Breast epithelium (tissue), 4 donors: ENCODE results near the gene CFAP107. TPM values are rescaled to one million over a fixed set of nuclear protein-coding genes. Genes with fewer than 3 reads are reported as not detected.
"Not testable (repeated sequence)": the region's sequence is repeated elsewhere in the genome, so short reads cannot be mapped to it uniquely, and the experiment has no call there.

Source experiments
- DNase-seq, 2 donors: peaks; one replicate each; pipeline ENCODE4 v3.0.0-alpha.2; 2019; ENCODE audit warnings: low spot score in 2 of 2
- H3K27ac ChIP-seq, 2 donors: fragments of 200-600 bp; sonication (generic) in 1 of 2; one replicate each; pipeline ENCODE4 v1.5.1; 2016 to 2019; ENCODE audit warnings: mild to moderate bottlenecking in 1 of 2
- H3K27me3 ChIP-seq, 2 donors: fragments of 200-600 bp; sonication (generic) in 1 of 2; one replicate each; pipeline versions ENCODE4 v1.5.1 to v1.6.0; 2017 to 2019; ENCODE audit warnings: control low read depth in 1 of 2, mild to moderate bottlenecking in 1 of 2
- H3K36me3 ChIP-seq: fragments of 200-600 bp; one replicate; pipeline ENCODE4 v1.5.1; 2019
- H3K4me1 ChIP-seq, 2 donors: fragments of 200-600 bp; sonication (generic); one replicate each; pipeline ENCODE4 v1.5.1; 2016 to 2019; ENCODE audit warnings: control low read depth in 1 of 2
- H3K4me3 ChIP-seq, 3 donors: fragments of 200-600 bp; sonication (generic); 1 replicate in 2 of 3; 2 replicates in 1 of 3; pipeline ENCODE4 v1.5.1; 2016 to 2019; ENCODE audit warnings: mild to moderate bottlenecking in 3 of 3, moderate library complexity in 2 of 3
- H3K9me3 ChIP-seq, 2 donors: fragments of 200-600 bp; sonication (generic) in 1 of 2; one replicate each; pipeline ENCODE4 v1.5.1; 2016 to 2019; ENCODE audit warnings: control low read depth in 1 of 2
- POLR2A ChIP-seq: fragments of 450-650 bp; IDR thresholded peaks from one replicate; pipeline ENCODE4 v1.6.1; 2016; ENCODE audit warnings: antibody characterized with exemption, mild to moderate bottlenecking, moderate library complexity
- POLR2AphosphoS5 ChIP-seq, 3 donors: sonication (generic); formaldehyde crosslinking; IDR thresholded peaks; one replicate each; pipeline ENCODE4 v1.6.1; 2017; ENCODE audit warnings: antibody characterized with exemption in 3 of 3
- intact Hi-C: fragments of 100-400 bp; cut with DNase I; formaldehyde crosslinking; loops from one replicate; pipeline ENCODE4 v1.15.1; 2023; ENCODE audit warnings: low total_unique reads
- total RNA-seq, 3 donors: library from RNA; depleted of rRNA; stranded (reverse); fragments of >200 nt; gene quantifications; one replicate each; pipeline ENCODE4 v1.1.0, GENCODE V29; 2016
- TF ChIP-seq, protein P1 (sequence below), 3 donors: fragments of 450-650 bp; IDR thresholded peaks; one replicate each; pipeline ENCODE4 v1.5.1; 2016 to 2017; ENCODE audit warnings: antibody characterized with exemption in 3 of 3, mild to moderate bottlenecking in 3 of 3, moderate library complexity in 3 of 3

CFAP107 gene
- total RNA-seq, 3 donors from 2014 or later = not detected

DNA sequence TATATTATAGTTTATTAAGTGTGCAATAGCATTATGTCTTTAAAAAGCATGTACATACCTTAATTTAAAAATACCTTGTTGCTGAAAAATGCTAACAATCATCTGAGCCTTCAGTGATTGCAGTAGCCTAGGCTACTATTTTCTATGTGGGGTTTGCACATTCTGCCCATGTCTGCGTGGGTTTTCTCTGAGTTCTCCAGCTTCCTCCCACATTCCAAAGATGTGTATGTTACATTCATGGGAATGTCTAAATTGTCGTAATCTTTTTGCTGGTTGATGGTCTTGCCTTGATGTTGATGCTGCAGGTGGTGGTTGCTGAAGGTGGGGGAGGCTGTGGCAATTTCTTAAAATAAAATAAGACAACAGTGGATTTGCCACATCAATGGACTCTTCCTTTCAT, 17.6 kb upstream of the CFAP107 start:
- Histone ChIP-seq H3K27me3 (no peaks in the 10 kb centered on the region), H3K27ac (no peak overlapping the region), H3K4me1 (no peaks in the 10 kb centered on the region), H3K36me3 (no peaks in the 10 kb centered on the region), H3K9me3 (peaks cover 11 to 30% of the 10 kb centered on the region in 2 donors), H3K4me3 (no peak overlapping the region)
- DNase-seq = no peak
- intact Hi-C loops = no loop called here
- no peak for TF ChIP-seq POLR2A
- TF ChIP-seq, protein P1, sequence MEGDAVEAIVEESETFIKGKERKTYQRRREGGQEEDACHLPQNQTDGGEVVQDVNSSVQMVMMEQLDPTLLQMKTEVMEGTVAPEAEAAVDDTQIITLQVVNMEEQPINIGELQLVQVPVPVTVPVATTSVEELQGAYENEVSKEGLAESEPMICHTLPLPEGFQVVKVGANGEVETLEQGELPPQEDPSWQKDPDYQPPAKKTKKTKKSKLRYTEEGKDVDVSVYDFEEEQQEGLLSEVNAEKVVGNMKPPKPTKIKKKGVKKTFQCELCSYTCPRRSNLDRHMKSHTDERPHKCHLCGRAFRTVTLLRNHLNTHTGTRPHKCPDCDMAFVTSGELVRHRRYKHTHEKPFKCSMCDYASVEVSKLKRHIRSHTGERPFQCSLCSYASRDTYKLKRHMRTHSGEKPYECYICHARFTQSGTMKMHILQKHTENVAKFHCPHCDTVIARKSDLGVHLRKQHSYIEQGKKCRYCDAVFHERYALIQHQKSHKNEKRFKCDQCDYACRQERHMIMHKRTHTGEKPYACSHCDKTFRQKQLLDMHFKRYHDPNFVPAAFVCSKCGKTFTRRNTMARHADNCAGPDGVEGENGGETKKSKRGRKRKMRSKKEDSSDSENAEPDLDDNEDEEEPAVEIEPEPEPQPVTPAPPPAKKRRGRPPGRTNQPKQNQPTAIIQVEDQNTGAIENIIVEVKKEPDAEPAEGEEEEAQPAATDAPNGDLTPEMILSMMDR (IDR thresholded peaks at IDR 0.05) = no peak
- no peak for TF ChIP-seq POLR2AphosphoS5 (IDR thresholded peaks at IDR 0.05)

DNA sequence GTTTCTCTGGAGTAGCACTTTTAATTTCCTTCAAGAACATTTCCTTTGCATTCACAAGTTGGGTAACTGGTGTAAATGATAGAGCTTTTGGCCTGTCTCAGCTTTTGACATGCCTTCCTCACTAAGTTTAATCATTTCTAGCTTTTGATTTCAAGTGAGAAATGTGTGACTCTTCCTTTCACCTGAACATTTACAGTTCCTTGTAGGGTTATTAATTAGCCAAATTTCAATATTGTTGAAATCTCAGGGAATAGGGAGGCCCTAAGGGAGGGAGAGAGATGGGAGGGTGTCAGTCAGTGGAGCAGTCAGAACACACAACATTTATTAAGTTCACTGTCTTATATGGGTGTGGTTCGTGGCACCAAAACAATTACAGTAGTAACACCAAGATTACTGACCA, 15.8 kb upstream of the CFAP107 start:
- no peaks in the 10 kb centered on the region for H3K27me3 ChIP-seq
- no peak for DNase-seq

DNA sequence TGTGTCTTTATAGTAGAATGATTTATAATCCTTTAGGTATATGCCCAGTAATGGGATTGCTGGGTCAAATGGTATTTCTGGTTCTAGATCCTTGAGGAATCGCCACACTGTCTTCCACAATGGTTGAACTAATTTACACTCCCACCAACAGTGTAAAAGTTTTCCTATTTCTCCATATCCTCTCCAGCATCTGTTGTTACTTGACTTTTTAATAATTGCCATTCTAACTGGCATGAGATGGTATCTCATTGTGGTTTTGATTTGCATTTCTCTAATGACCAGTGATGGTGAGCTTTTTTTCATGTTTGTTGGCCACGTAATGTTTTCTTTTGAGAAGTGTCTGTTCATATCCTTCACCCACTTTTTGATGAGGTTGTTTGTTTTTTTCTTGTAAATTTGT, 14.9 kb upstream of the CFAP107 start:
- not testable (repeated sequence) for H3K27me3 ChIP-seq

More for the DNA sequence above, 15.8 kb upstream of the CFAP107 start:
- intact Hi-C loops = no loop called here
- H3K36me3 ChIP-seq = no peaks in the 10 kb centered on the region
- peaks cover 11 to 30% of the 10 kb centered on the region in 2 donors for H3K9me3 ChIP-seq
- H3K4me3 ChIP-seq = no peak overlapping the region
- H3K4me1 ChIP-seq = no peaks in the 10 kb centered on the region
- no peak overlapping the region for H3K27ac ChIP-seq
- no peak for TF ChIP-seq POLR2AphosphoS5 (IDR thresholded peaks at IDR 0.05)
- TF ChIP-seq POLR2A = no peak
- TF ChIP-seq, protein P1 (IDR thresholded peaks at IDR 0.05) = no peak

DNA sequence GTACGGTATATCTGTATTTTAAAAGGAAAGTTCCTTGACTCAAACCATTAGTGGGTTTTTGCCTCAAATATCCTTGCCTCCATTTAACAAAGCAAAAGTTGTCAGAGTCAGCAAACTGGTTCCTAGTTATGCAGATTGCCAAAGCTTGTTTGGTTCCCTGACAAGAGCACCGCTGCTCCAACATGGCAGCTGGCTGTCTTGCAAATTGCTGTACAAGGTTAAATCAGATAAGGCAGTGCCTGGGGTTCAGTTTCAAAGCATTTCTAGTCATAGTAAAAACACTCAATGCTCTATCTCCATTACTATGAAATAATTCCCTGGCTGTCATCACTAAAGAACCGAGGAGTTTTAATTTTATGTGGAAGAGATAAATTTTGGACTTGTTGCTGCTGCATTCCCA, 11.3 kb upstream of the CFAP107 start:
- peaks cover 3 to 21% of the 10 kb centered on the region in 2 donors for H3K9me3 ChIP-seq
- intact Hi-C loops = no loop called here
- DNase-seq = no peak
- no peaks in the 10 kb centered on the region for H3K27me3 ChIP-seq
- H3K4me3 ChIP-seq = no peak overlapping the region
- no peak overlapping the region for H3K27ac ChIP-seq
- H3K36me3 ChIP-seq = no peaks in the 10 kb centered on the region
- TF ChIP-seq POLR2A (no peak), POLR2AphosphoS5 (IDR thresholded peaks at IDR 0.05) (no peak)
- TF ChIP-seq, protein P1 (IDR thresholded peaks at IDR 0.05) = no peak
- H3K4me1 ChIP-seq = no peaks in the 10 kb centered on the region

More for the DNA sequence above, 14.9 kb upstream of the CFAP107 start:
- peaks cover 11 to 30% of the 10 kb centered on the region in 2 donors for H3K9me3 ChIP-seq
- H3K36me3 ChIP-seq, H3K27ac ChIP-seq, H3K4me1 ChIP-seq, DNase-seq, intact Hi-C loops, H3K4me3 ChIP-seq: not testable (repeated sequence)

DNA sequence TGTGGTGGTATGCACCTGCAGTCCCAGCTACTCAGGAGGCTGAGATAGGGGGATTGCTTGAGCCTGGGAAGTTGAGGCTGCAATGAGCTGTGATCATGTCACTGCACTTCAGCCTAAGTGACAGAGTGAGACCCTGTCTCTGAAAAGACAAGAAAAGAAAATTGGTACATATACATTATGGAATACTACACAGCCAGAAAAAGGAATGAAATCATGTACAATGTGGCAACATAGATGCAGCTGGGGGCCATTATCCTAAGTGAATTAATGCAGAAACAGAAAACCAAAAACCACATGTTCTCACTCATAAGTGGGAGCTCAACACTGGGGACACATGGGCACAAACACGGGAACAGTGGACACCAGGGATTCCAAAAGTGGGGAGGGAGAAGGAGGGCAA, 7.1 kb upstream of the CFAP107 start:
- Histone ChIP-seq H3K36me3 (no peaks in the 10 kb centered on the region), H3K27me3 (no peaks in the 10 kb centered on the region), H3K4me1 (no peaks in the 10 kb centered on the region), H3K4me3 (no peak overlapping the region), H3K9me3 (no peaks in the 10 kb centered on the region), H3K27ac (no peak overlapping the region)
- DNase-seq = no peak
- intact Hi-C loops = no loop called here
- TF ChIP-seq, protein P1 (IDR thresholded peaks at IDR 0.05) = no peak
- TF ChIP-seq POLR2AphosphoS5 (IDR thresholded peaks at IDR 0.05) = no peak
- no peak for TF ChIP-seq POLR2A

DNA sequence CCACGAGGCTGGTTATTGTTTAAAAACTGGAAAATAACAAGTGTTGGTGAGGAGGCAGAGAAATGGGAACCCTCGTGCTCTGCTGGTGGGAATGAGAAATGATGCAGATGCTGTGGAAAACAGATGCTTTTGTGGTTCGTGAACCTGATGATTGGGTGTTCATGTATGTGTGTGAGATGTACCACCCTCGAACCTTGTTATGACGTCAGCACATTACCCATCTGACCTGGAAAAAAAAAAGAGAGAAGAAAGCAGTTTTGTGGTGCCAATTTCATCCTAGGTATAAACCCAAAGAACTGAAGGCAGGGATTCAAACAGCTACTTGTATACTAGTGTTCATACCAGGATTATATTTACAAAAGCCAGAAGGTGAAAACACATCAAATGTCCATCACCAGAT, 6.4 kb upstream of the CFAP107 start:
- DNase-seq = no peak
- no peaks in the 10 kb centered on the region for H3K36me3 ChIP-seq
- TF ChIP-seq POLR2A (no peak), POLR2AphosphoS5 (IDR thresholded peaks at IDR 0.05) (no peak)
- TF ChIP-seq, protein P1 (IDR thresholded peaks at IDR 0.05) = no peak
- intact Hi-C loops = no loop called here
- no peaks in the 10 kb centered on the region for H3K4me1 ChIP-seq
- H3K27ac ChIP-seq = no peak overlapping the region
- H3K27me3 ChIP-seq = no peaks in the 10 kb centered on the region
- no peak overlapping the region for H3K4me3 ChIP-seq
- no peaks in the 10 kb centered on the region for H3K9me3 ChIP-seq
